A673 (cell line): ENCODE data around the gene LARGE1. TPM values are rescaled to one million over a fixed set of nuclear protein-coding genes. Genes with fewer than 3 reads are reported as not detected.

Experiments
- BruUV-seq: library from RNA; stranded (reverse); fragments of 400-500 nt; replicated peaks from 2 replicates; lab custom pipeline; 2021; lab: Mats Ljungman, UMichigan
- CTCF ChIA-PET: fragments of 300-600 bp; sonication (Branson Sonifier 250); formaldehyde crosslinking; loops from one replicate; lab custom pipeline; 2022; ENCODE audit warnings: antibody characterized with exemption; lab: Charles Lee
- POLR2A ChIA-PET: fragments of 300-600 bp; sonication (Branson Sonifier 250); formaldehyde crosslinking; loops from one replicate; lab custom pipeline; 2022; ENCODE audit warnings: antibody characterized with exemption; ENCODE audit not compliant: low non-redundant PET; lab: Charles Lee
- DNase-seq: peaks from one replicate; pipeline ENCODE4 v3.0.0-alpha.2; 2015; ENCODE audit warnings: low spot score
- H3K27ac ChIP-seq: fragments of 200-600 bp; sonication (generic); 2 replicates; pipeline ENCODE4 v1.5.1; 2016; ENCODE audit warnings: mixed run types, low read depth, mild to moderate bottlenecking, mixed read lengths, antibody characterized with exemption, low read length; ENCODE audit not compliant: poor library complexity, severe bottlenecking
- H3K27me3 ChIP-seq: fragments of 200-600 bp; sonication (generic); replicated peaks from 2 replicates; pipeline ENCODE4 v1.6.1; 2017; ENCODE audit warnings: mixed run types, low read depth, mild to moderate bottlenecking, mixed read lengths, antibody characterized with exemption, low read length; ENCODE audit not compliant: insufficient read depth, poor library complexity
- H3K36me3 ChIP-seq: fragments of 200-600 bp; sonication (generic); 2 replicates; pipeline ENCODE4 v1.6.1; 2016; ENCODE audit warnings: mixed run types, mild to moderate bottlenecking, mixed read lengths, antibody characterized with exemption, low read length; ENCODE audit not compliant: insufficient read depth, poor library complexity, severe bottlenecking
- H3K4me1 ChIP-seq: fragments of 200-600 bp; sonication (generic); 2 replicates; pipeline ENCODE4 v1.6.1; 2017; ENCODE audit warnings: mixed run types, mild to moderate bottlenecking, mixed read lengths, antibody characterized with exemption, low read length; ENCODE audit not compliant: insufficient read depth, poor library complexity, severe bottlenecking
- H3K4me3 ChIP-seq: fragments of 200-600 bp; sonication (generic); 2 replicates; pipeline ENCODE4 v1.5.1; 2016; ENCODE audit warnings: low read depth, mixed run types, mild to moderate bottlenecking, mixed read lengths, low read length; ENCODE audit not compliant: poor library complexity, severe bottlenecking
- H3K9me3 ChIP-seq: fragments of 200-600 bp; sonication (generic); 2 replicates; pipeline ENCODE4 v1.6.1; 2016; ENCODE audit warnings: mixed run types, low read depth, mild to moderate bottlenecking, mixed read lengths, antibody characterized with exemption, low read length; ENCODE audit not compliant: poor library complexity, severe bottlenecking
- CTCF ChIP-seq: fragments of 300-800, 200-600 bp; sonication (generic); conservative IDR thresholded peaks from 2 replicates; pipeline ENCODE4 v1.5.1; 2017; ENCODE audit warnings: low read depth, mild to moderate bottlenecking, antibody characterized with exemption, low read length, moderate library complexity, mixed read lengths
- EZH2 ChIP-seq: fragments of 200-600 bp; sonication (generic); IDR thresholded peaks from 2 replicates; pipeline ENCODE4 v1.6.1; 2017; ENCODE audit warnings: borderline replicate concordance, low read depth, mild to moderate bottlenecking, mixed read lengths, antibody characterized with exemption, low read length; ENCODE audit not compliant: poor library complexity, severe bottlenecking
- intact Hi-C: fragments of 100-400 bp; cut with micrococcal nuclease; formaldehyde crosslinking; loops from one replicate; pipeline ENCODE4 v1.10.0; 2022; ENCODE audit not compliant: unreplicated experiment
- total RNA-seq: library from RNA; stranded (reverse); gene quantifications from 2 replicates; pipeline ENCODE4 v1.2.3, GENCODE V29; 2021

LARGE1 gene
- total RNA-seq, 1 experiment from 2014 or later: not detected

GRCh38 chr22:33717694-33718396 lies 202.4 kb downstream of the LARGE1 start:
- ChIA-PET CTCF (no interaction called here), POLR2A (no interaction called here)
- H3K4me3 ChIP-seq: no peak overlapping the region
- H3K4me1 ChIP-seq: no peaks in the 10 kb centered on the region
- no peak for TF ChIP-seq CTCF
- TF ChIP-seq EZH2: no peak
- intact Hi-C loops: no loop called here
- peaks cover 24% of the 10 kb centered on the region for H3K9me3 ChIP-seq
- no peaks in the 10 kb centered on the region for H3K36me3 ChIP-seq
- DNase-seq: no peak
- no peak overlapping the region for H3K27ac ChIP-seq
- BruUV-seq: no TSS peak
- H3K27me3 ChIP-seq: no peaks in the 10 kb centered on the region

- Histone ChIP-seq H3K27me3 (no peaks in the 10 kb centered on the region), H3K4me1 (no peaks in the 10 kb centered on the region), H3K27ac (no peak overlapping the region), H3K9me3 (peaks cover 36% of the 10 kb centered on the region), H3K36me3 (no peaks in the 10 kb centered on the region), H3K4me3 (no peak overlapping the region)
- intact Hi-C loops: no loop called here
- ChIA-PET CTCF (no interaction called here), POLR2A (no interaction called here)
- no peak for DNase-seq
- TF ChIP-seq EZH2 (no peak), CTCF (no peak)
- no TSS peak for BruUV-seq
Observed at GRCh38 chr22:33715237-33715985, 204.9 kb downstream of the LARGE1 start.

- no peaks in the 10 kb centered on the region for H3K4me1 ChIP-seq
- TF ChIP-seq EZH2: no peak
- TF ChIP-seq CTCF: no peak
- peaks cover 48% of the 10 kb centered on the region for H3K9me3 ChIP-seq
- CTCF ChIA-PET: no interaction called here
- no peaks in the 10 kb centered on the region for H3K36me3 ChIP-seq
- intact Hi-C loops: no loop called here
- H3K4me3 ChIP-seq: no peak overlapping the region
- POLR2A ChIA-PET: no interaction called here
- H3K27me3 ChIP-seq: no peaks in the 10 kb centered on the region
- no peak overlapping the region for H3K27ac ChIP-seq
- no TSS peak for BruUV-seq
- no peak for DNase-seq
Observed at GRCh38 chr22:33710326-33710725, 209.9 kb downstream of the LARGE1 start.
